Pulmonary artery endothelial cell (primary cell): ENCODE results near the gene PIGV. TPM values are rescaled to one million over a fixed set of nuclear protein-coding genes. Genes with fewer than 3 reads are reported as not detected.

ENCODE experiments used
- DNase-seq: peaks from one replicate; pipeline ENCODE4 v3.0.0-alpha.2; 2011; ENCODE audit warnings: low read depth, low spot score
- total RNA-seq: library from RNA; depleted of rRNA; stranded (reverse); fragments of >200 nt; gene quantifications from 2 replicates; pipeline ENCODE4 v1.2.3, GENCODE V29; 2014

The PIGV gene
- total RNA-seq, 1 donor from 2014 or later: 7.3 TPM

DNA sequence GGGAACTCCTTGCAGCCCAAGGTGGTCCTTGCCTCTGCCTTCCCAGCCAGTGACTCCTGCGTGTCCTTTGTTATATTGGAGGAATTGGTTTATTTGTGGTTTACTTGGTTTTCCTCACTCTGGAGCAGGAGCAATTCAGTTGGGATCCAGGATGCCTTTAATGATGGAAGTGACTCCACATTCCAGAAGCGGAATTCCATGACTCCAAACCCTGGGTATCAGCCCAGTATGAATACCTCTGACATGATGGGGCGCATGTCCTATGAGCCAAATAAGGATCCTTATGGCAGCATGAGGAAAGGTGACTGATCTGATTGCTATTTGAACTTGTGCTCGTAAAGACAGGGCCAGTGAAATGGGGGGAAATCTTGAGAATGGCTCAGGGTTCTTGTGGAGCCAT lies 15.1 kb upstream of the PIGV start:
- no peak for DNase-seq

DNA sequence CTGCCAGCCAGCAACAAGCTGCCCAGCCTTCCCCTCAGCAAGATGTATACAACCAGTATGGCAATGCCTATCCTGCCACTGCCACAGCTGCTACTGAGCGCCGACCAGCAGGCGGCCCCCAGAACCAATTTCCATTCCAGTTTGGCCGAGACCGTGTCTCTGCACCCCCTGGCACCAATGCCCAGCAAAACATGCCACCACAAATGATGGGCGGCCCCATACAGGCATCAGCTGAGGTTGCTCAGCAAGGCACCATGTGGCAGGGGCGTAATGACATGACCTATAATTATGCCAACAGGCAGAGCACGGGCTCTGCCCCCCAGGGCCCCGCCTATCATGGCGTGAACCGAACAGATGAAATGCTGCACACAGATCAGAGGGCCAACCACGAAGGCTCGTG lies 13.3 kb upstream of the PIGV start:
- DNase-seq: no peak

DNA sequence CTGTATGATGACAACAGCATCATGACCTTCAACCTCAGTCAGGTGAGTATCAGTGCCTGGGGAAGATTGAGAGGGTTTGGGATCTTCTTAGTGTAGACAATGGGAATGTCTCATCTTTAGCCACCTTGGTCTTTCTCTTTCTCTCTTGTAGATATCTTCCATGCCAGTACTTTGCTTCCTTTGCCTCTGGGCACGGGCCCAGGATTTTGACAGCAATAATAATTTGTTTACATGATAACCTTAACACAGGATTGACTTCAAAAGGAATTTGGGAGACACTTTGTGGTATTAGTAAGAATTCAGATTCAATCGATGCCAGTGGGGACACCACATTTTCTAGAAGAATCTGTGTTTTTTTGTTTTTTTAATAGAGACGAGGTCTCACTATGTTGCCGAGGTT lies 12.1 kb upstream of the PIGV start:
- DNase-seq: no peak

DNA sequence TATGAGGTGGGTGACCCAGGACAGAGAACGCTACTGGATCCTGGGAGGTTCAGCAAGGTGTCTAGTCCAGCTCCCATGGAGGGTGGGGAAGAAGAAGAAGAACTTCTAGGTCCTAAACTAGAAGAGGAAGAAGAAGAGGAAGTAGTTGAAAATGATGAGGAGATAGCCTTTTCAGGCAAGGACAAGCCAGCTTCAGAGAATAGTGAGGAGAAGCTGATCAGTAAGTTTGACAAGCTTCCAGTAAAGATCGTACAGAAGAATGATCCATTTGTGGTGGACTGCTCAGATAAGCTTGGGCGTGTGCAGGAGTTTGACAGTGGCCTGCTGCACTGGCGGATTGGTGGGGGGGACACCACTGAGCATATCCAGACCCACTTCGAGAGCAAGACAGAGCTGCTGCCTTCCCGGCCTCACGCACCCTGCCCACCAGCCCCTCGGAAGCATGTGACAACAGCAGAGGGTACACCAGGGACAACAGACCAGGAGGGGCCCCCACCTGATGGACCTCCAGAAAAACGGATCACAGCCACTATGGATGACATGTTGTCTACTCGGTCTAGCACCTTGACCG lies 8.6 kb upstream of the PIGV start:
- DNase-seq: no peak

DNA sequence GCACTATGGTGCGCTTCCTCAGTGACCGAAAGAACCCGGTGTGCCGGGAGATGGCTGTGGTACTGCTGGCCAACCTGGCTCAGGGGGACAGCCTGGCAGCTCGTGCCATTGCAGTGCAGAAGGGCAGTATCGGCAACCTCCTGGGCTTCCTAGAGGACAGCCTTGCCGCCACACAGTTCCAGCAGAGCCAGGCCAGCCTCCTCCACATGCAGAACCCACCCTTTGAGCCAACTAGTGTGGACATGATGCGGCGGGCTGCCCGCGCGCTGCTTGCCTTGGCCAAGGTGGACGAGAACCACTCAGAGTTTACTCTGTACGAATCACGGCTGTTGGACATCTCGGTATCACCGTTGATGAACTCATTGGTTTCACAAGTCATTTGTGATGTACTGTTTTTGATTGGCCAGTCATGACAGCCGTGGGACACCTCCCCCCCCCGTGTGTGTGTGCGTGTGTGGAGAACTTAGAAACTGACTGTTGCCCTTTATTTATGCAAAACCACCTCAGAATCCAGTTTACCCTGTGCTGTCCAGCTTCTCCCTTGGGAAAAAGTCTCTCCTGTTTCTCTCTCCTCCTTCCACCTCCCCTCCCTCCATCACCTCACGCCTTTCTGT lies 7.3 kb upstream of the PIGV start:
- DNase-seq: no peak

DNA sequence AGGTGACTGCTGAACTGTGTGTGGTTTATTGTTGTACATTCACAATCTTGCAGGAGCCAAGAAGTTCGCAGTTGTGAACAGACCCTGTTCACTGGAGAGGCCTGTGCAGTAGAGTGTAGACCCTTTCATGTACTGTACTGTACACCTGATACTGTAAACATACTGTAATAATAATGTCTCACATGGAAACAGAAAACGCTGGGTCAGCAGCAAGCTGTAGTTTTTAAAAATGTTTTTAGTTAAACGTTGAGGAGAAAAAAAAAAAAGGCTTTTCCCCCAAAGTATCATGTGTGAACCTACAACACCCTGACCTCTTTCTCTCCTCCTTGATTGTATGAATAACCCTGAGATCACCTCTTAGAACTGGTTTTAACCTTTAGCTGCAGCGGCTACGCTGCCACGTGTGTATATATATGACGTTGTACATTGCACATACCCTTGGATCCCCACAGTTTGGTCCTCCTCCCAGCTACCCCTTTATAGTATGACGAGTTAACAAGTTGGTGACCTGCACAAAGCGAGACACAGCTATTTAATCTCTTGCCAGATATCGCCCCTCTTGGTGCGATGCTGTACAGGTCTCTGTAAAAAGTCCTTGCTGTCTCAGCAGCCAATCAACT lies 6.4 kb upstream of the PIGV start:
- DNase-seq: no peak

DNA sequence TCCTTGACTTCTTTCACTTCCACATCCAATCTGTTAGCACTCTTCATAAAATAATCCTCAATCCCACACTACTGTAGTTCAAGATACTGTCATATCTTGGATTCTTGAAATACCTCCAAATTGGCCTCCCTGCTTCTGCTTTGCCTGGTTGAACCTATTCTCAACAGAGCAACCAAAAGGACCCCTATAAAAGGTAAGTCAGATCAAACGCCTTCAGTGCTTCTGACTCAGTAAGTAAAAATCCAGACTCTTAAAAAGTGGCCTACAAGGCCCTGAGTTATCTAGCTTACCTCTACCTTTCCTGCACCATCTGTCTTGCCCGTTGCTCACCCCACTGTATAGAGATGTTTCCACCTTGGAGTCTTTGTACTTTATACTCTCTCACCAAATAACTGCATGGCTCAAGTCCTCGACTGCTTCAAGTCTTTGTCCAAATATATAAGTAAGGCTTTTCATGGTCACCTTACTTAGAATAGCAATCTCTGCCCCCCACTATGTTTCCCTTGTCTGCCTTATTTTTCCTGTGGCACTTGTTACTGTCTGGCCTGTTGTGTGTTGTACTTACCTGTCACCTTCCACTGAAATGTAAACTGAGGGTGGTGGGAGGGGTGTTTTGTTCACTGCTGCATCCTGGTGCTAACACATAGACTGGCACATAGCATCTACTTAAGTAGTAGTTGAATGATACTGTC lies 5.1 kb upstream of the PIGV start:
- no peak for DNase-seq

DNA sequence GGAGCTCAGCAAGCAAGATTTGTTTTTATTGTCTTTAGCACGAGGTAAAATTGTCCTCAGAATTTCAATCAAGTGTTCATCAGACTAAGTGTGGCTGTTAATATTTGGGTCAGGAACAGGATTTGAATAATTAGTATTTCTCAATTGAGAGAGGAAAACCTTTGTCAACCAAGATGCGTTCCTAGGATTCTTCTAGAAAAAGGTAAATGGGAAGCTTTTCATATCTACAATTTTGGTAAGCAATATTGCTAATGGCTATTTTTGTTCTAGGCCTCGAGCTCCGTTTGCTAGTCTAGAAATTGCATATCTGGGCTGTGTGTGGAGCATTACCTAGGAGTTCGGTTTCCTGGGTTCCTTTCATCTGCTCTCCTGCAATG lies 4.1 kb upstream of the PIGV start:
- no peak for DNase-seq

DNA sequence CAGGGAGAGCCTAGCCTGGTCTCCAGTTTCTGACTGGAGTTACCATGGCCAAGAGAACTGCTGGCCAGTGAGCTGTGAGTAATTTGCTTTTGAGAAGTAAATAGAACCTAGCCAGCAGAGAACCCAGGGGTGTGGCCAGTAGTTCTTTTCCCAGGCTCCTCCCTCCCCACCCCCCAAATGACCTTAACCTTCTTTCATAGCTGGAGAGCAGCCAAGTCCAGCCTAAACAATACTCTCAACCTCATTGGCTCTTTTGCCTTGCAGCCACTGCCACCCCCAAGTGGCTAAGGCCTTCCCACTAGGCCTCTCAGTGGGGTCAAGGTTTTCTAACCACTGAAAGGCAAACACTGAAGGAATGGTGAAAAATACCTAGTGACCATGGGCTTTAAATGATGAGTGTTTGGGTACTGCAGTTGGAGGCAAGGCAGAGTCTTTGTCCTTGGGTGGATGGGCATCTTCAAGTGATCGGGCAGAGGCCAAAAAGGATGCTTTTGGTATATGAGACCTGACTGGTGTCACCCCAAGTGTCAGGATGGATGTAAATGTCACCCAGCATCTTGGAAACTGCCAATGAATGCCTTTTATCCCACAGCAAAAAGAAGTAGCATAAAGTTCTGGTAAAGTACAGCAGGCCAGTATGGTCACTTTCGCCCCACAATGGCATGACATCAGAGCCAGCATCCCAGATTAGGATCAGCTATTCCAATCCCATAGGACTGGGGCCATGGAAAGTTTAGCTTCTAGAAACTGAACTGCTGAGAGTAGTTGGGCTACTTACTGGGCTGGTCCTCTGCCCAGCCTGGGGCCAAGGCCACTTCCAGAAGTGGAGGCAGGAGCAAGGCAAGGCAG lies 3.5 kb upstream of the PIGV start:
- no peak for DNase-seq

DNA sequence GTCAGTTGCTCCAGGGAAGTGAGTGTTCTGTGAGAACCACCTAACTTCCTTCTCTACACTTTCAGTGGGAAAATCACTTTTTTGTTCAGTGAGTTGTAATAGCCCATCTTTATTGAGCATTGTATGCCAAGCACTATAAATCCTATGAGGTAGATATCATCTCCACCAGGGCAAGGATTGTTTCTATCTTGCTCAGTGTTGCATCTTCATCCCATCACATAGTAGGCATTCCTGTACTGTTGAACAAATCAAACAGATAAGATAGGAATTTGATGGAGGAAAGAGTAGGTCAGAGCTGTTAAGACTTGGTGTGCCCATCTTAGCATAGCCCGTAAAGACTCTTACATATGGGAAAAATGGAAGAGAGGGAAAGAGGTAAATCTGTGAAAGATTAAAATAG lies 2.9 kb upstream of the PIGV start:
- no peak for DNase-seq

DNA sequence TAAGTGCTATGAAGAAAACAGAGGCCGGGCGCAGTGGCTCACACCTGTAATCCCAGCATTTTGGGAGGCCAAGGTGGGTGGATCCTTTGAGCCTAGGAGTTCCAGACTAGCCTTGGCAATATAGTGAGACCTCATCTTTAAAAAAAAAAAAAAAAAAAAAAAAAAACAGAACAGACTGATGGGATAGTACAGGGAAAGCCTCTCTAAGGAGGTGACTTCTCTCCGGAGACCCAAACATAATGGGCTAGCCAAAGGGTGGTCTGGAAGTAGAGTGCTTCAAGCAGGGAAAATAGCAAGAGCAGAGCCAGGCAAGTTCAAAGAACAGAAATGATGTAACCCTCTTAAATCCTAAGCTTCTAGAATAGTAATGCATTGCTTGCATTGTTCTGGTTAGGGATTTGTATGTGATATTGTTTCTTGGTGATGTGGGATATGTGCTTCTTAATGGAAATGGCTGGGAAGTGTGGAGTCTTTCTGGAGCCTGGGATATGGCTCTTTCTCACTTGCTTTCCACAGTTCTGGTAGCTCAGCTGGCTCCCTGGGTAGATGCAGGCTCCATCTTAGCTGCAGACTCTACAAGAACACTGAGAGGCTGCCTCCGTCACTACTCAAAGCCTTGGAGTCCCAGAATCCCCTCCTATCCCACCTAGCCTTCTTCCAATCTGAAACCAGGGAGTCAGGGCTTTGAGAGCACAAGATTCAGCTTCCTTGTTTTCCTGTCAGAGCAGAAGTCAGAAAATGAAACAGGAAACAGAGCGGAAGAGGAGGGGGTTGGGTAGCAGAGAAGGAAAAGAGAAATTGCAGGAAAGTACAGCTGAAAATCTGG lies 1.9 kb upstream of the PIGV start:
- no peak for DNase-seq

DNA sequence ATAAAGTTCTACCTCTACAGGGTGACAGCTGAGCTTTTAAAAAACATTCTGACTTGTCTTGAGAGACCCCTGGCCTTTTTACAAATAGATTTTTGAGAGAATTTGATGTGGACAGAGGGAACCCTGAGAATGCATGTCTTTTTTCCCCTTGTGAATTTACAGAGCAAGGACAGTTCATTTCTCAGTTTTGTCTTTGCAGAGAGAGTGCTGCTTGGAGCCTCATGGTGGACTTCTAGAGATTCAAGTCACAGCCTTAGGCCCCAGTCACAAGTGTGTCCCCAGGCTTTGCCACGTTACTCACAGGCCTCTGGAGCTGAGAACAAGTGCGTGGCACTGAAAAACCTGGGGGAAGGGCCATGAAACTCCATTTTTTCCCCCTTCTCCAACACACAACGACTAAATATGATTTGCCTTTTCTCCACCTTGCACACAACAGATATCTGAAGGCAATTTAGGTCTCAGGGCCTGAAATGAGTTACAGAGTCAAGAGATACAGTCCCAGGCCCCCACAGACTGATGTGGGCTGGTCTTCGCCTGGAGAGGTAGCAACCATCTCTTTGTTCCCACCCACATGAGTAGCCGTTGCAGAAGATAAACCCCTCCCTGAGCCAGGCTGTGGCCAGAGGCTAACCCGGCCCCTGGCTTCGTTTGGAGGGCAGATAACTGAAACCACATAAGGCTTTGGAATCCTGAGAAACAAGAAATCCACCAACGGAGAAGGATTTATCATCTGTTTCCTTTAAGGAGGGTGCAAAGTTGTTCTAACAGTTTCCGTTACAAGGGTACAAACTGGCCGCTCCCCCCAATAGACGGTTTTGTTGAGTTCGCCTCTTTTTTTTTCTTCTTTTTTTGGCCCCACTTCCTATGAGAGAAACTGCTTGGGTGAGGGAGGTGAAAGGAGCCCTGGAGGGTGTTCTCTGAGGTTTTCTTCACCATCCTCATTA lies 1.0 kb upstream of the PIGV start:
- DNase-seq: no peak

DNA sequence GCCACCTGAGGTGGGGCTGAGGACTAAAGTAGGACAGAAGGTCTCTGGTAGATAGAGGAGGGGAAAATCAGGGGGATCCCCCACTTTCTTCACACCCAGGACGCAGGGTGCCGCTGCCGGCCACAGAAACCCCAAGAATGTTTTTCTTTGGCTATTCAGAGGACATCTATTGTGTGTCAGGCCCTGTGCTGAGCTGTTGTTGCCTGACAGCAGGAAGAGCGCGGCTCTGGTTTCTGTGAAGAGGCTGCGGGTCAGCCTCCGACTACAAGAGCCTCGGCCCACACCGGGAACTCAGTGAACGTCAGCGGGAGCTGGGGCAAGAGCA lies 407 bp upstream of the PIGV start:
- DNase-seq: no peak

DNA sequence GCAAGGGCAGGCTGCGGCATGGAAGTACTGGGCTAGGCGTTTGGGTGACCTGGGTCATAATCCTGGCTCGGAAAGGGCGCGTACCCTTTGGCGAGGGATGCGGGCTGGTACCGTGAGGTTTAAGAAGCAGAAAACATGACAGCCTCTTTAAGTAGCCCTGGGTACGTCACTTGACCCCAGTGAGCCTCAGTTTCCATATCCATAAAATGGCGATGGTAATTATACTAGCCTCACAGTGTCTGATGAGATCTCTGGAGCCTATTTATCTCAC lies 700 bp downstream of the PIGV start:
- no peak for DNase-seq

DNA sequence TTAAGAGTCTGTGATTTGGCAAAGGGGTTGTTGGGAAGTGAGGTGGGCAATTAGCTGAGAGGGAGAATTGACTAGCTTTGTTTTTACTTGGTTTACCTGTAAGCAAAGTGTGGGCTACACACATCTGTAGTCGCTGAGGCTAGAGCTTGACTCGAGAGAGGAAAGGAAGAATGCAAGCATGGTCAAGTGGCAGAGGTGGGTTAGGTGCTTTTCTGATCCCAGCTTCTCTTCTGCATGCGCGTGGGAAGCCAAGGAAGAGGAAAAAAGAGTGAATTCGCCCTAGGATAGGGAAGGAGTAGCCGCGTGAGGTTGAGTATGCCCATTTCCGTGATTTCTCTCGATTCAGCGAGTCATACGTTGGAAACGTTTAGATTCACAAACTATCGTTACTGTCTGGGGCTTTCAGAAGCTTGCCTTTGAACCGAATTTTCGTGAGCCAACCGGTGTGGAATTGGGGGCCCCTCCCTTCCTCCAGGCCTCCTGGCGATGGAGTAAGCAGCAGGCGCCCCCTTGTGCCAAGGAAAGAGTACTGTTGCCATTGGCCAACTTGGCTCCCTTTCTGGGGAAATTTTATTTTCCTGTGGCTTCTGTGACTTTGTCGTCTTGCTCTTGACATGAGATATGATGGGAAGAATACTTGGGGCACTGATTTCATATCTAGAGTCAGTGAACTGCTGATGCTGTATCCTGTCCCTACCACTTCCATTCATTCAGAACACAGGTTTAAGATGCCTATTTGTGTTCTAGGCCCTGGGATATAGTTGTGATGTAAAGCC lies 1.3 kb downstream of the PIGV start:
- no peak for DNase-seq

DNA sequence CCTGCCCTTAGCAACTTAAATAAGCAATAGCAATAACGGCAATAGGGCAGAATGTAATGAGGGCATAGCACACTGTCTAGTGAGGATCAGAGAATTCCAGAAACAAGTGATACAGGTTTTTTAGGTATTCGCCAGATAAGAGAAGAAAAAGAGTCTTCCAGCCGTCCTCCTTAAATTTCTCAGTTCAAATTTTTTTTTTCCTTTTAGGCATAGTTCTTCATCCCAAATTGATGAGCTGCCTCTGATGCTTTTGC lies 1.8 kb downstream of the PIGV start:
- DNase-seq: no peak

DNA sequence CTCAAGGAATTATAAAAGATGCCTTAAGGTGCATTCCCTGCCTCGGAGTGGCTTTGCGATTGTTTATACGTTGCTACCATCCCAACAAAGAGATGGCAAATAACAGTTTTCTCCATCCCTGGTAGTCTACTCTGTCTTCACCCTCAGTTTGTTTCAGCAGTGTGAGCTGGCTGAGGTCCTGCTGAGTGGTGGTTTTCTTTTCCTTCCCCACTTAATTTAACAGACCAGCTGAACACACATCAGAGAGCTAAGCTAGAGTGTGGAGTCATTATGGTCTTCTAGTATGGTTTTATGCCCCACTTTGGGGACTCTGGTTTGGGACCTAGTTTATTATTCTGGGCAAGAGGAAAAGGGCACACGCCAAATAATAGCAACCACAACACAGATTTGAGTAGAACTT lies 2.2 kb downstream of the PIGV start:
- DNase-seq: no peak

DNA sequence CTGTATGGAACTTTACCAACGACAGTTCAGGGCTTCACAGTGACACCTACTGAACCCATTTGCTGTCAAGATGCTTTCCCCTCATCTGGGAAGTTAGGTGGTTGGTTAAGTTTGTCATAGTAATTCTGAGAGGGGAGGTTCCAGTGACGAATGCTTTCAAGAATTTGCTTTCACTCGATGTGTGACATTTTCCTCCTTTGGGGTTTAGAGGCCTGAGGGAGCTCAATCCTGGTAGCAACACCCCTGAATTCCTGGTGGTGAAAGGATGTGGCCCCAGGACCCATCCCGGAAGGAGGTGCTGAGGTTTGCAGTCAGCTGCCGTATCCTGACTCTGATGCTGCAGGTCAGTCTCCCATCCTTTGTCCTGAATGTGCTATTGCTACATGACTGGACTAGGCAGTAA lies 2.8 kb downstream of the PIGV start:
- DNase-seq: no peak

DNA sequence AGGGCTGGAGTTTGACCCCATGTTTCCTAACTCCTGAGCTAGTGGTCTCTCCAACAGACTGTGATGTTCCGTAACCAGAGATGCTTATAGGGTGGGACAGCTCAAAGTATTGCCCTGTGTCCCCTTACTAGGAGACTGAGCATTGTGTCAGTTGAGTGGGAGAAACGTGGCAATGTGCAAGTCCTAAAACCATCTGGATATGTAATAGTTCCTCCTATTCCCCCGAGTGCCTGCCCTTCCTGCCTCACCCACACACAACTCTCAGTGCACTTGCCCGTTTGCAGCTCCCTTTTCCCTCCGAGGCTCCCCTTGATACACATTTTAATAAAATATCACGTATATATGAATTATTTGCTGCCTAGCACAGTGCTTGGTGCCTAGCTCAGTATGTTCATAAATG lies 3.4 kb downstream of the PIGV start:
- DNase-seq: no peak

DNA sequence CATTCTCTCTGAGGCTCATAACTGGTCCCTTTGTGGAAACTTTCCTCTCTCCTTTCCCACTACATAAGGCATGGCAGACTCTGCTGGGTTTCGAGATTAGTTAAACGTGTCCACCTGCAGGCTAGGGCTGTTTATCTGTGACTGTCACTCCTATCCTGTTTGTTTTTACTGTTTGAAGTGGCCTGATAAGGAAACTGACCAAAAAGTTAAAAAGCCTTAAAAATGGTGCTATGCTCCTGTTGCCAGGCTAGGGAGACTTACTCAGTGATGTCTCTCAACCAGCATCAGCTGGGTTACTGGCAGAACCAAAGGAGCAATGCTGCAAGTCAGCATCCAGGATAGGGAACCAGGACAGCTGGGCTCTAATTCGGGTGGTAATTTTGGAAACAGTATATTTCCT lies 3.9 kb downstream of the PIGV start:
- no peak for DNase-seq
